Endothelial cell of umbilical vein (primary cell): ENCODE results near the gene PVR. TPM values are rescaled to one million over a fixed set of nuclear protein-coding genes. Genes with fewer than 3 reads are reported as not detected.
A peak's percentile ranks its signal among the peaks of the same experiment; 100 is the strongest.

Source experiments
- Bru-seq: library from RNA; stranded (reverse); fragments of 400-500 nt; gene quantifications from one replicate; lab custom pipeline; 2021; lab: Mats Ljungman, UMichigan
- BruChase-seq, 2 experiments: library from RNA; stranded (reverse); fragments of 400-500 nt; gene quantifications; one replicate each; lab custom pipeline; 2021; lab: Mats Ljungman, UMichigan
- BruUV-seq: library from RNA; stranded (reverse); fragments of 400-500 nt; replicated peaks from 2 replicates; lab custom pipeline; 2021; lab: Mats Ljungman, UMichigan
- CTCF ChIA-PET: fragments of 300-600, 350-600 bp; sonication (Branson Sonifier 250); formaldehyde crosslinking; loops from one replicate; lab custom pipeline; 2021; ENCODE audit warnings: antibody characterized with exemption, inconsistent platforms; lab: Charles Lee
- POLR2A ChIA-PET: fragments of 300-600, 350-600 bp; sonication (Branson Sonifier 250); formaldehyde crosslinking; loops from one replicate; lab custom pipeline; 2021; ENCODE audit warnings: antibody characterized with exemption, inconsistent platforms; lab: Charles Lee
- DNase-seq: peaks from one replicate; pipeline ENCODE4 v3.0.0-alpha.2; 2011; ENCODE audit warnings: low read depth, low spot score
- FAIRE-seq: peaks from 2 replicates; lab custom pipeline; 2011; peaks lifted over from hg19 to GRCh38; lab: Jason Lieb, UNC
- H2AFZ ChIP-seq: 2 replicates; pipeline ENCODE4 v1.6.0; 2012; ENCODE audit warnings: low read depth, low read length, control low read depth, inconsistent platforms
- H3K27ac ChIP-seq: 2 replicates; pipeline ENCODE4 v1.5.1; 2011; ENCODE audit warnings: low read depth, mild to moderate bottlenecking, control low read depth, low read length, moderate library complexity; ENCODE audit not compliant: insufficient read depth
- H3K27me3 ChIP-seq, 2 experiments: 2 replicates each; pipeline versions ENCODE4 v1.6.0 to v1.6.1; 2011; ENCODE audit warnings: low read length in 2 of 2, mixed read lengths in 1 of 2; ENCODE audit not compliant: control insufficient read depth in 2 of 2, insufficient read depth in 2 of 2
- H3K36me3 ChIP-seq, 2 experiments: 2 replicates in 1 of 2; 3 replicates in 1 of 2; pipeline ENCODE4 v1.5.1; 2011; ENCODE audit warnings: low read length in 2 of 2, mild to moderate bottlenecking in 1 of 2, moderate library complexity in 1 of 2; ENCODE audit not compliant: control insufficient read depth in 2 of 2, insufficient read depth in 2 of 2; ENCODE audit errors: extremely low read depth in 1 of 2
- H3K4me1 ChIP-seq: 3 replicates; pipeline ENCODE4 v1.5.1; 2011; ENCODE audit warnings: mild to moderate bottlenecking, low read length; ENCODE audit not compliant: control insufficient read depth, insufficient read depth; ENCODE audit errors: extremely low read depth
- H3K4me2 ChIP-seq: 2 replicates; pipeline ENCODE4 v1.6.1; 2011; ENCODE audit warnings: low read length, control low read depth, mixed read lengths; ENCODE audit not compliant: insufficient read depth
- H3K4me3 ChIP-seq, 3 experiments: fragments of 200-600 bp in 1 of 3; sonication (generic), shearing (Covaris generic) in 1 of 3; replicated peaks in 1 of 3; 2 replicates each; pipeline ENCODE4 v1.5.1; 2011 to 2016; ENCODE audit warnings: control low read depth in 3 of 3, low read length in 3 of 3, mild to moderate bottlenecking in 2 of 3, inconsistent platforms in 1 of 3, low read depth in 1 of 3, moderate library complexity in 1 of 3; ENCODE audit not compliant: insufficient read depth in 1 of 3
- H3K79me2 ChIP-seq: 2 replicates; pipeline ENCODE4 v1.6.0; 2012; ENCODE audit warnings: low read length, inconsistent platforms; ENCODE audit not compliant: control insufficient read depth, insufficient read depth
- H3K9ac ChIP-seq: replicated peaks from 2 replicates; pipeline ENCODE3; 2011; ENCODE audit warnings: low read length, control low read depth; ENCODE audit not compliant: insufficient read depth; ENCODE audit errors: extremely low read depth
- H3K9me1 ChIP-seq: replicated peaks from 3 replicates; pipeline ENCODE4 v1.6.0; 2011; ENCODE audit warnings: mild to moderate bottlenecking, low read length; ENCODE audit not compliant: control insufficient read depth, insufficient read depth; ENCODE audit errors: extremely low read depth
- H3K9me3 ChIP-seq: replicated peaks from 2 replicates; pipeline ENCODE4 v1.5.1; 2012; ENCODE audit warnings: low read length, inconsistent platforms; ENCODE audit not compliant: control insufficient read depth, insufficient read depth
- H4K20me1 ChIP-seq: replicated peaks from 2 replicates; pipeline ENCODE3; 2011; ENCODE audit warnings: mild to moderate bottlenecking, low read length; ENCODE audit not compliant: control insufficient read depth, insufficient read depth; ENCODE audit errors: extremely low read depth
- CTCF ChIP-seq, 2 donors: IDR thresholded peaks; 1 replicate in 1 of 2; 2 replicates in 1 of 2; pipeline ENCODE4 v1.5.1; 2011; ENCODE audit warnings: low read length in 2 of 2, mild to moderate bottlenecking in 2 of 2, moderate library complexity in 2 of 2, control low read depth in 1 of 2, inconsistent platforms in 1 of 2, low read depth in 1 of 2; ENCODE audit not compliant: insufficient read depth in 1 of 2; ENCODE audit errors: extremely low read depth in 1 of 2
- EZH2 ChIP-seq: IDR thresholded peaks from 2 replicates; pipeline ENCODE4 v1.6.1; 2012; ENCODE audit warnings: borderline replicate concordance, low read depth, mild to moderate bottlenecking, moderate library complexity, low read length, inconsistent platforms; ENCODE audit not compliant: severe bottlenecking
- FOS ChIP-seq: IDR thresholded peaks from 2 replicates; pipeline ENCODE4 v1.6.1; 2011; ENCODE audit warnings: mild to moderate bottlenecking, low read length, moderate library complexity, borderline replicate concordance; ENCODE audit not compliant: insufficient read depth
- GATA2 ChIP-seq: IDR thresholded peaks from 2 replicates; pipeline ENCODE4 v1.7.0; 2011; ENCODE audit warnings: low read depth, mild to moderate bottlenecking, moderate library complexity, mixed read lengths, low read length; ENCODE audit not compliant: insufficient read length, insufficient read depth
- JUN ChIP-seq: IDR thresholded peaks from 2 replicates; pipeline ENCODE4 v1.6.1; 2011; ENCODE audit warnings: borderline replicate concordance, low read depth; ENCODE audit not compliant: insufficient read length, insufficient read depth
- MAX ChIP-seq: IDR thresholded peaks from 2 replicates; pipeline ENCODE4 v1.6.1; 2011; ENCODE audit not compliant: insufficient read depth, insufficient read length
- MYC ChIP-seq: IDR thresholded peaks from one replicate; pipeline ENCODE4 v1.6.1; 2011; ENCODE audit warnings: mild to moderate bottlenecking, low read depth, low read length
- POLR2A ChIP-seq: IDR thresholded peaks from 2 replicates; pipeline ENCODE4 v1.6.1; 2012; ENCODE audit warnings: low read depth, mild to moderate bottlenecking, control low read depth, low read length
- POLR2AphosphoS5 ChIP-seq: IDR thresholded peaks from 2 replicates; pipeline ENCODE4 v1.6.1; 2012; ENCODE audit warnings: low read depth, mild to moderate bottlenecking, control low read depth, low read length, moderate library complexity; ENCODE audit not compliant: insufficient read depth
- dilution Hi-C: fragments of 300-500 bp; cut with MboI; formaldehyde crosslinking; loops from one replicate; pipeline ENCODE4 v1.15.0; 2019; ENCODE audit warnings: low sequenced_read_pairs; ENCODE audit not compliant: extremely low pct_ligation_motif_present
- intact Hi-C: fragments of 100-400 bp; cut with micrococcal nuclease; formaldehyde crosslinking; loops from one replicate; pipeline ENCODE4 v1.10.0; 2022
- long read RNA-seq: library from polyadenylated mRNA; stranded (forward); transcript quantifications from one replicate; pipeline ENCODE4 v2.0.0, GENCODE V29; 2021
- polyA minus RNA-seq, 3 experiments: library from RNA; depleted of rRNA, polyadenylated mRNA; stranded (reverse); fragments of >200 nt; gene quantifications; 1 replicate in 1 of 3; 2 replicates in 2 of 3; pipeline ENCODE4 v1.2.3, GENCODE V29; 2011
- polyA plus RNA-seq, 4 experiments: library from polyadenylated mRNA; depleted of rRNA in 3 of 4; stranded (reverse) in 3 of 4; unstranded in 1 of 4; fragments of >200 nt; gene quantifications; 2 replicates each; pipeline versions ENCODE4 v1.2.1 to v1.2.3, GENCODE V29; 2011 to 2012; ENCODE audit warnings: missing spikeins in 1 of 4
- total RNA-seq: library from RNA; stranded (reverse); gene quantifications from 2 replicates; pipeline ENCODE4 v1.2.3, GENCODE V29; 2021

PVR gene
- total RNA-seq (133 and 199 TPM in 2 replicates), polyA plus RNA-seq (226 and 276 TPM in 2 replicates), polyA minus RNA-seq (236 and 278 TPM in 2 replicates), Bru-seq, nascent RNA (percentile 91 among the genes with signal in this experiment), BruChase-seq, experiment 1, labeled RNA remaining after a 6-hour chase (percentile 98 among the genes with signal in this experiment), BruChase-seq, experiment 2, labeled RNA remaining after a 2-hour chase (percentile 96 among the genes with signal in this experiment)
- polyA plus RNA-seq (2011; cell fraction: cytosol; rRNA removed), result 186 and 209 TPM in 2 replicates
- 237 and 251 TPM in 2 replicates for polyA plus RNA-seq (2011; cell fraction: nucleus; rRNA removed)
- polyA plus RNA-seq (2012), result 200 and 203 TPM in 2 replicates
- polyA minus RNA-seq (2011; cell fraction: cytosol; rRNA and poly(A)+ RNA removed), result 32.5 TPM
- 124 and 132 TPM in 2 replicates for polyA minus RNA-seq (2011; cell fraction: nucleus; rRNA and poly(A)+ RNA removed)
- long read RNA-seq, transcript PVR-203 (8 exons, 3,078 nt), result minor isoform, 64 of 1,663 reads
- long read RNA-seq, transcript PVR-205 (8 exons, 3,325 nt), result major isoform, 166 of 1,663 reads
- long read RNA-seq, transcript PVR-202 (7 exons, 3,166 nt), result minor isoform, 23 of 1,663 reads
- long read RNA-seq, transcript PVR-204 (6 exons, 1,344 nt), result minor isoform, 13 of 1,663 reads
- long read RNA-seq, partial matches to known transcripts, result 11 of 1,663 reads
- long read RNA-seq, other reads (novel, unspliced or antisense), result 1,386 of 1,663 reads

GRCh38 chr19:44643605-44644401, at the start of gene PVR:
Gene PVR, plus strand, starts transcription at chr19:44643910. Its CDS starts 187 bp downstream, at chr19:44644097.
- ChIA-PET CTCF (interaction anchor here (0.7 to 2.6 kb wide), 13 partner anchors 11 to 127 kb away, joined by 3 to 27 read pairs (median 7); no protein-coding TSS in a partner anchor), POLR2A (interaction anchor here (0.6 to 1.4 kb wide), 7 partner anchors 10 to 73 kb away, joined by 3 to 8 read pairs (median 4); no protein-coding TSS in a partner anchor)
- Histone ChIP-seq H3K4me2 (peak within 1 kb of the TSS; percentile 60), H4K20me1 (no peaks in the 10 kb centered on the region), H3K9ac (peak within 1 kb of the TSS; percentile 97), H3K27ac (peak within 1 kb of the TSS; percentile 89), H3K79me2 (peaks cover 46% of the 10 kb centered on the region), H2AFZ (peak within 1 kb of the TSS; percentile 47), H3K4me1 (peaks cover 41% of the 10 kb centered on the region), H3K9me1 (no peaks in the 10 kb centered on the region), H3K9me3 (no peaks in the 10 kb centered on the region), H3K4me3 (peak within 1 kb of the TSS; percentile 83 to 89 (median 85)), H3K36me3 (peaks cover 0 to 5% of the 10 kb centered on the region in 2 experiments), H3K27me3 (no peaks in the 10 kb centered on the region)
- peak; percentile 78 for FAIRE-seq
- intact Hi-C loops, result loop anchor here (1.0 kb wide), 3 partner anchors 37 to 56 kb away; no protein-coding TSS in a partner anchor
- dilution Hi-C loops, result no loop called here
- peak; percentile 83 for DNase-seq
- BruUV-seq, result TSS peak; percentile 55
- peak; percentile 90 for TF ChIP-seq POLR2AphosphoS5
- TF ChIP-seq CTCF (IDR thresholded peaks at IDR 0.05; ENCODE audit: extremely low read depth in 1 of 2, insufficient read depth in 1 of 2, low read depth in 1 of 2, low read length in 2 of 2), result peak in 1 of 2 donors; percentile 10
- TF ChIP-seq GATA2, result no peak
- TF ChIP-seq JUN, result no peak
- peak; percentile 86 for TF ChIP-seq POLR2A
- no peak for TF ChIP-seq EZH2
- TF ChIP-seq FOS, result peak; percentile 5
- no peak for TF ChIP-seq MAX
- TF ChIP-seq MYC, result no peak
